Endothelial cell of umbilical vein (primary cell): ENCODE measurements around the gene ACTR1A. TPM values are rescaled to one million over a fixed set of nuclear protein-coding genes. Genes with fewer than 3 reads are reported as not detected.
"Not testable (repeated sequence)": the region's sequence is repeated elsewhere in the genome, so short reads cannot be mapped to it uniquely, and the experiment has no call there.

ENCODE experiments used
- BruUV-seq: library from RNA; stranded (reverse); fragments of 400-500 nt; replicated peaks from 2 replicates; lab custom pipeline; 2021; lab: Mats Ljungman, UMichigan
- CTCF ChIA-PET: fragments of 300-600, 350-600 bp; sonication (Branson Sonifier 250); formaldehyde crosslinking; loops from one replicate; lab custom pipeline; 2021; ENCODE audit warnings: antibody characterized with exemption, inconsistent platforms; lab: Charles Lee
- POLR2A ChIA-PET: fragments of 300-600, 350-600 bp; sonication (Branson Sonifier 250); formaldehyde crosslinking; loops from one replicate; lab custom pipeline; 2021; ENCODE audit warnings: antibody characterized with exemption, inconsistent platforms; lab: Charles Lee
- DNase-seq: peaks from one replicate; pipeline ENCODE4 v3.0.0-alpha.2; 2011; ENCODE audit warnings: low read depth, low spot score
- FAIRE-seq: peaks from 2 replicates; lab custom pipeline; 2011; peaks lifted over from hg19 to GRCh38; lab: Jason Lieb, UNC
- H2AFZ ChIP-seq: 2 replicates; pipeline ENCODE4 v1.6.0; 2012; ENCODE audit warnings: low read depth, low read length, control low read depth, inconsistent platforms
- H3K27ac ChIP-seq: 2 replicates; pipeline ENCODE4 v1.5.1; 2011; ENCODE audit warnings: low read depth, mild to moderate bottlenecking, control low read depth, low read length, moderate library complexity; ENCODE audit not compliant: insufficient read depth
- H3K27me3 ChIP-seq, 2 experiments: 2 replicates each; pipeline versions ENCODE4 v1.6.0 to v1.6.1; 2011; ENCODE audit warnings: low read length in 2 of 2, mixed read lengths in 1 of 2; ENCODE audit not compliant: control insufficient read depth in 2 of 2, insufficient read depth in 2 of 2
- H3K36me3 ChIP-seq, 2 experiments: 2 replicates in 1 of 2; 3 replicates in 1 of 2; pipeline ENCODE4 v1.5.1; 2011; ENCODE audit warnings: low read length in 2 of 2, mild to moderate bottlenecking in 1 of 2, moderate library complexity in 1 of 2; ENCODE audit not compliant: control insufficient read depth in 2 of 2, insufficient read depth in 2 of 2; ENCODE audit errors: extremely low read depth in 1 of 2
- H3K4me1 ChIP-seq: 3 replicates; pipeline ENCODE4 v1.5.1; 2011; ENCODE audit warnings: mild to moderate bottlenecking, low read length; ENCODE audit not compliant: control insufficient read depth, insufficient read depth; ENCODE audit errors: extremely low read depth
- H3K4me2 ChIP-seq: 2 replicates; pipeline ENCODE4 v1.6.1; 2011; ENCODE audit warnings: low read length, control low read depth, mixed read lengths; ENCODE audit not compliant: insufficient read depth
- H3K4me3 ChIP-seq, 3 experiments: fragments of 200-600 bp in 1 of 3; sonication (generic), shearing (Covaris generic) in 1 of 3; replicated peaks in 1 of 3; 2 replicates each; pipeline ENCODE4 v1.5.1; 2011 to 2016; ENCODE audit warnings: control low read depth in 3 of 3, low read length in 3 of 3, mild to moderate bottlenecking in 2 of 3, inconsistent platforms in 1 of 3, low read depth in 1 of 3, moderate library complexity in 1 of 3; ENCODE audit not compliant: insufficient read depth in 1 of 3
- H3K79me2 ChIP-seq: 2 replicates; pipeline ENCODE4 v1.6.0; 2012; ENCODE audit warnings: low read length, inconsistent platforms; ENCODE audit not compliant: control insufficient read depth, insufficient read depth
- H3K9ac ChIP-seq: replicated peaks from 2 replicates; pipeline ENCODE3; 2011; ENCODE audit warnings: low read length, control low read depth; ENCODE audit not compliant: insufficient read depth; ENCODE audit errors: extremely low read depth
- H3K9me1 ChIP-seq: replicated peaks from 3 replicates; pipeline ENCODE4 v1.6.0; 2011; ENCODE audit warnings: mild to moderate bottlenecking, low read length; ENCODE audit not compliant: control insufficient read depth, insufficient read depth; ENCODE audit errors: extremely low read depth
- H3K9me3 ChIP-seq: replicated peaks from 2 replicates; pipeline ENCODE4 v1.5.1; 2012; ENCODE audit warnings: low read length, inconsistent platforms; ENCODE audit not compliant: control insufficient read depth, insufficient read depth
- H4K20me1 ChIP-seq: replicated peaks from 2 replicates; pipeline ENCODE3; 2011; ENCODE audit warnings: mild to moderate bottlenecking, low read length; ENCODE audit not compliant: control insufficient read depth, insufficient read depth; ENCODE audit errors: extremely low read depth
- JUN ChIP-seq: IDR thresholded peaks from 2 replicates; pipeline ENCODE4 v1.6.1; 2011; ENCODE audit warnings: borderline replicate concordance, low read depth; ENCODE audit not compliant: insufficient read length, insufficient read depth
- MYC ChIP-seq: IDR thresholded peaks from one replicate; pipeline ENCODE4 v1.6.1; 2011; ENCODE audit warnings: mild to moderate bottlenecking, low read depth, low read length
- POLR2A ChIP-seq: IDR thresholded peaks from 2 replicates; pipeline ENCODE4 v1.6.1; 2012; ENCODE audit warnings: low read depth, mild to moderate bottlenecking, control low read depth, low read length
- POLR2AphosphoS5 ChIP-seq: IDR thresholded peaks from 2 replicates; pipeline ENCODE4 v1.6.1; 2012; ENCODE audit warnings: low read depth, mild to moderate bottlenecking, control low read depth, low read length, moderate library complexity; ENCODE audit not compliant: insufficient read depth
- dilution Hi-C: fragments of 300-500 bp; cut with MboI; formaldehyde crosslinking; loops from one replicate; pipeline ENCODE4 v1.15.0; 2019; ENCODE audit warnings: low sequenced_read_pairs; ENCODE audit not compliant: extremely low pct_ligation_motif_present
- intact Hi-C: fragments of 100-400 bp; cut with micrococcal nuclease; formaldehyde crosslinking; loops from one replicate; pipeline ENCODE4 v1.10.0; 2022
- polyA plus RNA-seq, 4 experiments: library from polyadenylated mRNA; depleted of rRNA in 3 of 4; stranded (reverse) in 3 of 4; unstranded in 1 of 4; fragments of >200 nt; gene quantifications; 2 replicates each; pipeline versions ENCODE4 v1.2.1 to v1.2.3, GENCODE V29; 2011 to 2012; ENCODE audit warnings: missing spikeins in 1 of 4
- total RNA-seq: library from RNA; stranded (reverse); gene quantifications from 2 replicates; pipeline ENCODE4 v1.2.3, GENCODE V29; 2021

The ACTR1A gene
- total and polyA plus RNA-seq, 2 donors (not counting 3 experiments of a cell fraction or from before 2014, with no cell fraction given): 155 to 164 TPM

- Histone ChIP-seq H3K9ac (peak overlapping the region; percentile 82), H3K9me1 (no peaks in the 10 kb centered on the region), H4K20me1 (peaks cover 6% of the 10 kb centered on the region), H3K4me3 (peak overlapping the region; percentile 36 to 87 (median 68)), H3K27ac (peak overlapping the region; percentile 35), H3K4me2 (peak overlapping the region; percentile 77), H2AFZ (no peak overlapping the region), H3K36me3 (no peaks in the 10 kb centered on the region), H3K27me3 (no peaks in the 10 kb centered on the region), H3K9me3 (no peaks in the 10 kb centered on the region), H3K79me2 (peaks cover 71% of the 10 kb centered on the region), H3K4me1 (peaks cover 16% of the 10 kb centered on the region)
- dilution Hi-C loops: no loop called here
- ChIA-PET CTCF (interaction anchor here (1.1 to 3.9 kb wide), 3 partner anchors 22 to 143 kb away, joined by 3 to 27 read pairs (median 18); partner anchors contain the start of gene TRIM8), POLR2A (no interaction called here)
- FAIRE-seq (no peak), DNase-seq (no peak)
- no TSS peak for BruUV-seq
- TF ChIP-seq MYC (no peak), POLR2AphosphoS5 (peak; percentile 66), POLR2A (peak; percentile 52), JUN (no peak)
- intact Hi-C loops: loop anchor here (1.0 to 5.0 kb wide), 2 partner anchors 79 to 106 kb away; partner anchors contain the start of genes FBXL15 and NFKB2
These were observed 1.1 kb downstream of the ACTR1A start for GRCh38 chr10:102501201-102502028.

GRCh38 chr10:102500686-102501085 lies 1.8 kb downstream of the ACTR1A start:
- intact Hi-C loops: loop anchor here (5.0 kb wide), 1 partner anchor 78 kb away; the partner anchor contains the start of gene FBXL15
- H3K4me2 ChIP-seq, DNase-seq, H3K9ac ChIP-seq, H3K9me1 ChIP-seq, POLR2A ChIA-PET, H3K36me3 ChIP-seq, H4K20me1 ChIP-seq, H3K27ac ChIP-seq, dilution Hi-C loops, FAIRE-seq, BruUV-seq, H3K9me3 ChIP-seq, H3K4me3 ChIP-seq, H3K27me3 ChIP-seq, H2AFZ ChIP-seq: not testable (repeated sequence)
- Histone ChIP-seq H3K79me2 (peaks cover 71% of the 10 kb centered on the region), H3K4me1 (peaks cover 16% of the 10 kb centered on the region)
- CTCF ChIA-PET: interaction anchor here (3.9 kb wide), 1 partner anchor 82 kb away, joined by 27 read pairs; no protein-coding TSS in a partner anchor
